Measurements from ENCODE around the gene EHF. TPM values are rescaled to one million over a fixed set of nuclear protein-coding genes. Genes with fewer than 3 reads are reported as not detected.

EHF gene
- total and polyA plus RNA-seq, 9 of the 15 experiments (the other 6 are each of a cell fraction or from before 2014, with no cell fraction given) = 0.04 to 0.54 (median 0.37) TPM

DNA sequence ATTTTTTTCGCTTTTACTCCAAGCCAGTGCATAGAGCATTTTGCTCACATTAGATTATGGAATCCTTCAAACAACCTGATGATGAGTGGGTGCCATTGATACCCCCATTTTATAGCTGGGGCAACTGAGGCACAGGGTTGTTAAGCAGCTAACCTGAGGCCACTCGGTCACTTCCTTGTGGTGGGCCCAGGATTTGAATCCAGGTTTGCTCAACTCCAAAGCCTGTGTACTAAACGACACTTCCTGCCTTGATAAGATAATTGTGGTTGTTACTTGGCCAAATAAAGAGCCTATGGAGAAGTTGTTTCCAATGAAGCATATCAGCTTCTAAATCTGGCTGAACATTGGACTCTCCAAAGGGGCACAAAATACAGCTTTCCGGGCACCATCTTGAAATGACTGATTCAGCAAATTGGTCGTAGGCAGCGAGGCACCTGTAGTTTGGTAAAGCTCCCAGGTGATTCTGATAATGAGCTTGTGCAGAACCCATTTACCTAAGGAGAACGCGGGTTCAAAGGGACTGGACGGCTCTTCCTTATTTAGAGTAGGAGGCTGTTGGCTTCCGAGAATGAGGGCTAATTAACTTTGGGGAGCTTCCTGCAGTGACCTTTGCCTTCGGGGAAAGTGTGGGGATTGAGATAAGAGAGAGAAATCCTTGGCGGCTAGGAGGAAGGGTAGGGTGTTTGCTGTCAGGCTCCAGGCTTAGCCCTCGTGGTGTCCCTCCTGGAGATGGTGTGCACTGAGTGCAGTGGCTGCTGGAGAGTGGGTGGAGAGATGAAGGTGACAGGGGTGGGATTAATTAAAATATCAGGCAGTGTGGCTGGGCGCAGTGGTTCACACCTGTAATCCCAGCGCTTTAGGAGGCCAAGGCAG lies 17.5 kb upstream of the EHF start (continued):
- TF ChIP-seq, protein P1, sequence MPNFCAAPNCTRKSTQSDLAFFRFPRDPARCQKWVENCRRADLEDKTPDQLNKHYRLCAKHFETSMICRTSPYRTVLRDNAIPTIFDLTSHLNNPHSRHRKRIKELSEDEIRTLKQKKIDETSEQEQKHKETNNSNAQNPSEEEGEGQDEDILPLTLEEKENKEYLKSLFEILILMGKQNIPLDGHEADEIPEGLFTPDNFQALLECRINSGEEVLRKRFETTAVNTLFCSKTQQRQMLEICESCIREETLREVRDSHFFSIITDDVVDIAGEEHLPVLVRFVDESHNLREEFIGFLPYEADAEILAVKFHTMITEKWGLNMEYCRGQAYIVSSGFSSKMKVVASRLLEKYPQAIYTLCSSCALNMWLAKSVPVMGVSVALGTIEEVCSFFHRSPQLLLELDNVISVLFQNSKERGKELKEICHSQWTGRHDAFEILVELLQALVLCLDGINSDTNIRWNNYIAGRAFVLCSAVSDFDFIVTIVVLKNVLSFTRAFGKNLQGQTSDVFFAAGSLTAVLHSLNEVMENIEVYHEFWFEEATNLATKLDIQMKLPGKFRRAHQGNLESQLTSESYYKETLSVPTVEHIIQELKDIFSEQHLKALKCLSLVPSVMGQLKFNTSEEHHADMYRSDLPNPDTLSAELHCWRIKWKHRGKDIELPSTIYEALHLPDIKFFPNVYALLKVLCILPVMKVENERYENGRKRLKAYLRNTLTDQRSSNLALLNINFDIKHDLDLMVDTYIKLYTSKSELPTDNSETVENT (CRISPR knock-in tag; IDR thresholded peaks at IDR 0.05) = no peak
- TF ChIP-seq, protein P2, sequence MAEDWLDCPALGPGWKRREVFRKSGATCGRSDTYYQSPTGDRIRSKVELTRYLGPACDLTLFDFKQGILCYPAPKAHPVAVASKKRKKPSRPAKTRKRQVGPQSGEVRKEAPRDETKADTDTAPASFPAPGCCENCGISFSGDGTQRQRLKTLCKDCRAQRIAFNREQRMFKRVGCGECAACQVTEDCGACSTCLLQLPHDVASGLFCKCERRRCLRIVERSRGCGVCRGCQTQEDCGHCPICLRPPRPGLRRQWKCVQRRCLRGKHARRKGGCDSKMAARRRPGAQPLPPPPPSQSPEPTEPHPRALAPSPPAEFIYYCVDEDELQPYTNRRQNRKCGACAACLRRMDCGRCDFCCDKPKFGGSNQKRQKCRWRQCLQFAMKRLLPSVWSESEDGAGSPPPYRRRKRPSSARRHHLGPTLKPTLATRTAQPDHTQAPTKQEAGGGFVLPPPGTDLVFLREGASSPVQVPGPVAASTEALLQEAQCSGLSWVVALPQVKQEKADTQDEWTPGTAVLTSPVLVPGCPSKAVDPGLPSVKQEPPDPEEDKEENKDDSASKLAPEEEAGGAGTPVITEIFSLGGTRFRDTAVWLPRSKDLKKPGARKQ (CRISPR knock-in tag; IDR thresholded peaks at IDR 0.05) = no peak
- peak; percentile 94 for TF ChIP-seq MTA2 (IDR thresholded peaks at IDR 0.05; ENCODE audit: low read depth)
- TF ChIP-seq ETV5 (CRISPR knock-in tag; IDR thresholded peaks at IDR 0.05; ENCODE audit: low read depth) = peak; percentile 77
- TF ChIP-seq EHMT2 (IDR thresholded peaks at IDR 0.05) = peak; percentile 51; the same call in 1 of the 2 replicates
- 0 out of 4 replicates have a peak, but pooled peaks of 1 of the 2 experiments have one; percentile 10 for TF ChIP-seq ETV6 (IDR thresholded peaks at IDR 0.05; ENCODE audit: borderline replicate concordance in 1 of 2, low read depth in 2 of 2, low read length in 1 of 2)
- no peak for TF ChIP-seq ETV6 (CRISPR knock-in tag; IDR thresholded peaks at IDR 0.05; ENCODE audit: borderline replicate concordance)
- peak; percentile 73 for TF ChIP-seq PML (IDR thresholded peaks at IDR 0.05; ENCODE audit: low read length)
- TF ChIP-seq RHOXF2B (CRISPR knock-in tag; conservative IDR thresholded peaks at IDR 0.05) = no peak
- no peak for TF ChIP-seq SMAD2 (IDR thresholded peaks at IDR 0.05; ENCODE audit: low read depth, low read length)
- TF ChIP-seq, protein P3, sequence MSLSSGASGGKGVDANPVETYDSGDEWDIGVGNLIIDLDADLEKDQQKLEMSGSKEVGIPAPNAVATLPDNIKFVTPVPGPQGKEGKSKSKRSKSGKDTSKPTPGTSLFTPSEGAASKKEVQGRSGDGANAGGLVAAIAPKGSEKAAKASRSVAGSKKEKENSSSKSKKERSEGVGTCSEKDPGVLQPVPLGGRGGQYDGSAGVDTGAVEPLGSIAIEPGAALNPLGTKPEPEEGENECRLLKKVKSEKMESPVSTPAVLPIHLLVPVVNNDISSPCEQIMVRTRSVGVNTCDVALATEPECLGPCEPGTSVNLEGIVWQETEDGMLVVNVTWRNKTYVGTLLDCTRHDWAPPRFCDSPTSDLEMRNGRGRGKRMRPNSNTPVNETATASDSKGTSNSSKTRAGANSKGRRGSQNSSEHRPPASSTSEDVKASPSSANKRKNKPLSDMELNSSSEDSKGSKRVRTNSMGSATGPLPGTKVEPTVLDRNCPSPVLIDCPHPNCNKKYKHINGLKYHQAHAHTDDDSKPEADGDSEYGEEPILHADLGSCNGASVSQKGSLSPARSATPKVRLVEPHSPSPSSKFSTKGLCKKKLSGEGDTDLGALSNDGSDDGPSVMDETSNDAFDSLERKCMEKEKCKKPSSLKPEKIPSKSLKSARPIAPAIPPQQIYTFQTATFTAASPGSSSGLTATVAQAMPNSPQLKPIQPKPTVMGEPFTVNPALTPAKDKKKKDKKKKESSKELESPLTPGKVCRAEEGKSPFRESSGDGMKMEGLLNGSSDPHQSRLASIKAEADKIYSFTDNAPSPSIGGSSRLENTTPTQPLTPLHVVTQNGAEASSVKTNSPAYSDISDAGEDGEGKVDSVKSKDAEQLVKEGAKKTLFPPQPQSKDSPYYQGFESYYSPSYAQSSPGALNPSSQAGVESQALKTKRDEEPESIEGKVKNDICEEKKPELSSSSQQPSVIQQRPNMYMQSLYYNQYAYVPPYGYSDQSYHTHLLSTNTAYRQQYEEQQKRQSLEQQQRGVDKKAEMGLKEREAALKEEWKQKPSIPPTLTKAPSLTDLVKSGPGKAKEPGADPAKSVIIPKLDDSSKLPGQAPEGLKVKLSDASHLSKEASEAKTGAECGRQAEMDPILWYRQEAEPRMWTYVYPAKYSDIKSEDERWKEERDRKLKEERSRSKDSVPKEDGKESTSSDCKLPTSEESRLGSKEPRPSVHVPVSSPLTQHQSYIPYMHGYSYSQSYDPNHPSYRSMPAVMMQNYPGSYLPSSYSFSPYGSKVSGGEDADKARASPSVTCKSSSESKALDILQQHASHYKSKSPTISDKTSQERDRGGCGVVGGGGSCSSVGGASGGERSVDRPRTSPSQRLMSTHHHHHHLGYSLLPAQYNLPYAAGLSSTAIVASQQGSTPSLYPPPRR (CRISPR knock-in tag; IDR thresholded peaks at IDR 0.05; ENCODE audit: borderline replicate concordance) = 0 out of 2 replicates have a peak, but pooled peaks have one; percentile 26
- peak; percentile 94 for TF ChIP-seq MYC (IDR thresholded peaks at IDR 0.05; ENCODE audit: low read depth, low read length)
- no peak for TF ChIP-seq MYC (CRISPR knock-in tag; IDR thresholded peaks at IDR 0.05; ENCODE audit: borderline replicate concordance, low read depth)
- TF ChIP-seq, protein P4, sequence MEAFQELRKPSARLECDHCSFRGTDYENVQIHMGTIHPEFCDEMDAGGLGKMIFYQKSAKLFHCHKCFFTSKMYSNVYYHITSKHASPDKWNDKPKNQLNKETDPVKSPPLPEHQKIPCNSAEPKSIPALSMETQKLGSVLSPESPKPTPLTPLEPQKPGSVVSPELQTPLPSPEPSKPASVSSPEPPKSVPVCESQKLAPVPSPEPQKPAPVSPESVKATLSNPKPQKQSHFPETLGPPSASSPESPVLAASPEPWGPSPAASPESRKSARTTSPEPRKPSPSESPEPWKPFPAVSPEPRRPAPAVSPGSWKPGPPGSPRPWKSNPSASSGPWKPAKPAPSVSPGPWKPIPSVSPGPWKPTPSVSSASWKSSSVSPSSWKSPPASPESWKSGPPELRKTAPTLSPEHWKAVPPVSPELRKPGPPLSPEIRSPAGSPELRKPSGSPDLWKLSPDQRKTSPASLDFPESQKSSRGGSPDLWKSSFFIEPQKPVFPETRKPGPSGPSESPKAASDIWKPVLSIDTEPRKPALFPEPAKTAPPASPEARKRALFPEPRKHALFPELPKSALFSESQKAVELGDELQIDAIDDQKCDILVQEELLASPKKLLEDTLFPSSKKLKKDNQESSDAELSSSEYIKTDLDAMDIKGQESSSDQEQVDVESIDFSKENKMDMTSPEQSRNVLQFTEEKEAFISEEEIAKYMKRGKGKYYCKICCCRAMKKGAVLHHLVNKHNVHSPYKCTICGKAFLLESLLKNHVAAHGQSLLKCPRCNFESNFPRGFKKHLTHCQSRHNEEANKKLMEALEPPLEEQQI (IDR thresholded peaks at IDR 0.05) = peak; percentile 67; the same call in 1 of the 2 replicates
- no peak for TF ChIP-seq ZNF212 (CRISPR knock-in tag; IDR thresholded peaks at IDR 0.05)
- TF ChIP-seq RAD51 (IDR thresholded peaks at IDR 0.05; ENCODE audit: borderline replicate concordance, low read depth) = peak; percentile 35; the same call in 1 of the 2 replicates

All from K562 (cell line).